HUES48 (cell line): ENCODE measurements around the gene GTF2B.
"Not testable (repeated sequence)": the region's sequence is repeated elsewhere in the genome, so short reads cannot be mapped to it uniquely, and the experiment has no call there.

Source experiments
- H3K27ac ChIP-seq: one replicate; pipeline ENCODE4 v1.7.0; 2013; ENCODE audit warnings: low read depth, low read length, inconsistent platforms
- H3K27me3 ChIP-seq: 2 replicates; pipeline ENCODE4 v1.6.1; 2013; ENCODE audit warnings: mild to moderate bottlenecking, low read length; ENCODE audit not compliant: control insufficient read depth, insufficient read depth
- H3K36me3 ChIP-seq: 2 replicates; pipeline ENCODE4 v1.6.1; 2013; ENCODE audit warnings: low read length; ENCODE audit not compliant: control insufficient read depth, insufficient read depth
- H3K4me1 ChIP-seq: 2 replicates; pipeline ENCODE4 v1.6.1; 2013; ENCODE audit warnings: mild to moderate bottlenecking, low read length; ENCODE audit not compliant: control insufficient read depth, insufficient read depth
- H3K4me3 ChIP-seq: 2 replicates; pipeline ENCODE4 v1.5.1; 2013; ENCODE audit warnings: mild to moderate bottlenecking, low read depth, low read length
- H3K9ac ChIP-seq: 2 replicates; pipeline ENCODE4 v1.6.1; 2013; ENCODE audit warnings: mild to moderate bottlenecking, low read depth, low read length, moderate library complexity
- H3K9me3 ChIP-seq: 2 replicates; pipeline ENCODE4 v1.6.1; 2013; ENCODE audit warnings: low read length; ENCODE audit not compliant: control insufficient read depth, insufficient read depth

GTF2B gene

GRCh38 chr1:88851303-88852063 is 39.9 kb downstream of the GTF2B start:
- no peak overlapping the region for H3K27ac ChIP-seq
- no peak overlapping the region for H3K9ac ChIP-seq
- H3K4me3 ChIP-seq: no peak overlapping the region
- no peaks in the 10 kb centered on the region for H3K9me3 ChIP-seq
- H3K4me1 ChIP-seq: 0 out of 2 replicates have a peak, but pooled peaks cover 3% of the 10 kb centered on the region
- peaks cover 20% of the 10 kb centered on the region for H3K36me3 ChIP-seq
- H3K27me3 ChIP-seq: no peaks in the 10 kb centered on the region

GRCh38 chr1:88847643-88848042 is 43.7 kb downstream of the GTF2B start:
- Histone ChIP-seq H3K9ac (no peak overlapping the region), H3K9me3 (no peaks in the 10 kb centered on the region), H3K4me3 (no peak overlapping the region), H3K27me3 (no peaks in the 10 kb centered on the region), H3K27ac (no peak overlapping the region), H3K36me3 (no peaks in the 10 kb centered on the region), H3K4me1 (0 out of 2 replicates have a peak, but pooled peaks cover 3% of the 10 kb centered on the region)

- peaks cover 43% of the 10 kb centered on the region for H3K36me3 ChIP-seq
- no peaks in the 10 kb centered on the region for H3K9me3 ChIP-seq
- H3K27ac ChIP-seq: no peak overlapping the region
- no peak overlapping the region for H3K4me3 ChIP-seq
- no peak overlapping the region for H3K9ac ChIP-seq
- H3K4me1 ChIP-seq: peaks cover 6% of the 10 kb centered on the region
- no peaks in the 10 kb centered on the region for H3K27me3 ChIP-seq
Measured at GRCh38 chr1:88825721-88826120, 65.6 kb downstream of the GTF2B start.

GRCh38 chr1:88819642-88820041 is 71.7 kb downstream of the GTF2B start:
- H3K4me3 ChIP-seq, H3K27me3 ChIP-seq, H3K4me1 ChIP-seq, H3K27ac ChIP-seq, H3K9me3 ChIP-seq, H3K9ac ChIP-seq: not testable (repeated sequence)
- H3K36me3 ChIP-seq: peaks cover 21% of the 10 kb centered on the region

GRCh38 chr1:88813471-88813870 is 77.9 kb downstream of the GTF2B start:
- H3K36me3 ChIP-seq: peaks cover 58% of the 10 kb centered on the region
- H3K4me1 ChIP-seq: no peaks in the 10 kb centered on the region
- H3K27ac ChIP-seq: no peak overlapping the region
- no peak overlapping the region for H3K9ac ChIP-seq
- no peaks in the 10 kb centered on the region for H3K9me3 ChIP-seq
- H3K27me3 ChIP-seq: no peaks in the 10 kb centered on the region
- no peak overlapping the region for H3K4me3 ChIP-seq

- Histone ChIP-seq H3K4me1 (no peaks in the 10 kb centered on the region), H3K9me3 (no peaks in the 10 kb centered on the region), H3K27ac (no peak overlapping the region), H3K9ac (no peak overlapping the region), H3K4me3 (no peak overlapping the region), H3K27me3 (no peaks in the 10 kb centered on the region), H3K36me3 (peaks cover 67% of the 10 kb centered on the region)
Measured at GRCh38 chr1:88812366-88812765, 79.0 kb downstream of the GTF2B start.

- Histone ChIP-seq H3K4me3 (no peak overlapping the region), H3K9me3 (peaks cover 18% of the 10 kb centered on the region), H3K4me1 (no peaks in the 10 kb centered on the region), H3K27me3 (no peaks in the 10 kb centered on the region), H3K9ac (no peak overlapping the region), H3K27ac (no peak overlapping the region), H3K36me3 (peaks cover 83% of the 10 kb centered on the region)
Measured at GRCh38 chr1:88803444-88803843, 87.9 kb downstream of the GTF2B start.

GRCh38 chr1:88802950-88803349 is 88.4 kb downstream of the GTF2B start:
- Histone ChIP-seq H3K4me1 (no peaks in the 10 kb centered on the region), H3K9ac (no peak overlapping the region), H3K27me3 (no peaks in the 10 kb centered on the region), H3K36me3 (peaks cover 80% of the 10 kb centered on the region), H3K27ac (no peak overlapping the region), H3K4me3 (no peak overlapping the region), H3K9me3 (peaks cover 18% of the 10 kb centered on the region)
